ENCODE measurements around the gene WIPF3. TPM values are rescaled to one million over a fixed set of nuclear protein-coding genes. Genes with fewer than 3 reads are reported as not detected.

WIPF3 gene
- total and polyA plus RNA-seq, 5 donors from 2014 or later = not detected

DNA sequence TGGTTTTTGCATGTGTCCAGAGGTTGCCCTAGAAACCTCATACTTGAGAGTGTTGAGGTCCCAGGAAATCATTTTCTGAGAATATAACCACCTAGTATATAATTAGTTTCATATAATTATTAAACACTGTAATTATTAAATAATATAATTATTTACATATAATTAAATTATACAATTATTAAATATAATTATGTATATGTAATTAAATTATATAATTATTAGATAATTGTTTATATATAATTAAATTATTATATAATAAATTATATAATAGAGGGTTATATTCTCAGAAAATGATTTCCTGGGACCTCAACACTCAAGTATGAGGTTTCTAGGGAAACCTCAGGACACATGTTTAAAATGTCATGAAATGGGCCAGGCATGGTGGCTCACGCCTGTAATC is 155.7 kb downstream of the WIPF3 start:
- no peaks in the 10 kb centered on the region for H3K4me1 Mint-ChIP-seq
- H3K4me3 Mint-ChIP-seq = no peak overlapping the region
- peaks cover 29% of the 10 kb centered on the region for H3K27me3 Mint-ChIP-seq
- Histone ChIP-seq H3K36me3 (ENCODE audit: control insufficient read depth, insufficient read depth, low read length) (no peaks in the 10 kb centered on the region), H3K4me3 (ENCODE audit: low read depth, low read length) (no peak overlapping the region), H3K27ac (ENCODE audit: insufficient read depth, low read length, poor library complexity, severe bottlenecking) (no peak overlapping the region), H3K9me3 (ENCODE audit: control insufficient read depth in 2 of 2, low read length in 2 of 2) (no peaks in the 10 kb centered on the region), H3K4me1 (ENCODE audit: control insufficient read depth, insufficient read depth, low read length, poor library complexity, severe bottlenecking) (no peaks in the 10 kb centered on the region), H3K27me3 (ENCODE audit: control insufficient read depth, insufficient read depth, low read length) (no peaks in the 10 kb centered on the region)
- DNase-seq (no peak), ATAC-seq (ENCODE audit: low read depth in 2 of 2) (no peak)
- no peaks in the 10 kb centered on the region for H3K36me3 Mint-ChIP-seq
- no peak overlapping the region for H3K27ac Mint-ChIP-seq
- peaks cover 0 to 1% (median 0%) of the 10 kb centered on the region in 7 donors for H3K9me3 Mint-ChIP-seq

DNA sequence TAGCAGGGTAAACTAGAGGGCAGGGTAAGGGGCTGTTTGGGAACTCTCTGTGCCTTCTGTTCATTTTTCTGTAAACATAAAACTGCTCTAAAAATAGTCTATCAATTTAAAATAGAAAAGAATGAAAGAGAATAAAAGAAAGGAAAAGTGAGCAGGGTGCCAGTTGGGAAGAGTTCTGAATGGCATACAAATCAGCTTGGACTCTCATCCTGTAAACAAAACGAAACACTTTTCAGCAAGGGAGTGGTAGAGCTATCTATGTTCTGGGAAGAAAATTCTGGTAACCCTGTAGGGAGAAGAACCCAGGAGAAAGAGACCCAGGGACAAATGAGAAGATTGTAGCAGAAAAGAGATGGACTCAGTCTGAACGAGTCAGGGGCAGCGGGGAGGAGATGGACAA is 158.7 kb downstream of the WIPF3 start:
- peaks cover 0 to 3% (median 0%) of the 10 kb centered on the region in 4 donors for H3K4me1 Mint-ChIP-seq
- H3K4me3 Mint-ChIP-seq = no peak overlapping the region
- Histone ChIP-seq H3K27me3 (ENCODE audit: control insufficient read depth, insufficient read depth, low read length) (peaks cover 3% of the 10 kb centered on the region), H3K27ac (ENCODE audit: insufficient read depth, low read length, poor library complexity, severe bottlenecking) (no peak overlapping the region), H3K36me3 (ENCODE audit: control insufficient read depth, insufficient read depth, low read length) (no peaks in the 10 kb centered on the region), H3K9me3 (ENCODE audit: control insufficient read depth in 2 of 2, low read length in 2 of 2) (no peaks in the 10 kb centered on the region), H3K4me3 (ENCODE audit: low read depth, low read length) (no peak overlapping the region), H3K4me1 (ENCODE audit: control insufficient read depth, insufficient read depth, low read length, poor library complexity, severe bottlenecking) (no peaks in the 10 kb centered on the region)
- ATAC-seq (ENCODE audit: low read depth in 2 of 2) = no peak
- H3K27ac Mint-ChIP-seq = no peak overlapping the region
- H3K9me3 Mint-ChIP-seq = peaks cover 0 to 2% (median 0%) of the 10 kb centered on the region in 7 donors
- no peak for DNase-seq
- H3K27me3 Mint-ChIP-seq = peaks cover 35% of the 10 kb centered on the region
- no peaks in the 10 kb centered on the region for H3K36me3 Mint-ChIP-seq

Other genes with a start within 250 kb of the WIPF3 start
- gene PRR15, start 242.7 kb upstream of the WIPF3 start, total RNA-seq = not detected
- not detected for gene PRR15, start 242.7 kb upstream of the WIPF3 start, polyA plus RNA-seq
- gene SCRN1, start 183.3 kb downstream of the WIPF3 start, total RNA-seq = 0.91 TPM
- 1 to 10 TPM; 1.0 to 2.1 (median 1.9) TPM for gene SCRN1, start 183.3 kb downstream of the WIPF3 start, polyA plus RNA-seq
- gene FKBP14, start 220.2 kb downstream of the WIPF3 start, total RNA-seq = 6.5 TPM
- gene FKBP14, start 220.2 kb downstream of the WIPF3 start, polyA plus RNA-seq = 1 to 10 TPM; 1.0 to 2.6 (median 1.7) TPM
- 15.2 TPM for gene PLEKHA8, start 221.9 kb downstream of the WIPF3 start, total RNA-seq
- 1 to 10 TPM; 3.1 to 9.9 (median 5.9) TPM for gene PLEKHA8, start 221.9 kb downstream of the WIPF3 start, polyA plus RNA-seq

Measured in CD4-positive, CD25-positive, alpha-beta regulatory T cell (primary cell).